ENCODE measurements around the gene RTN4.

- TF ChIP-seq, protein P1, sequence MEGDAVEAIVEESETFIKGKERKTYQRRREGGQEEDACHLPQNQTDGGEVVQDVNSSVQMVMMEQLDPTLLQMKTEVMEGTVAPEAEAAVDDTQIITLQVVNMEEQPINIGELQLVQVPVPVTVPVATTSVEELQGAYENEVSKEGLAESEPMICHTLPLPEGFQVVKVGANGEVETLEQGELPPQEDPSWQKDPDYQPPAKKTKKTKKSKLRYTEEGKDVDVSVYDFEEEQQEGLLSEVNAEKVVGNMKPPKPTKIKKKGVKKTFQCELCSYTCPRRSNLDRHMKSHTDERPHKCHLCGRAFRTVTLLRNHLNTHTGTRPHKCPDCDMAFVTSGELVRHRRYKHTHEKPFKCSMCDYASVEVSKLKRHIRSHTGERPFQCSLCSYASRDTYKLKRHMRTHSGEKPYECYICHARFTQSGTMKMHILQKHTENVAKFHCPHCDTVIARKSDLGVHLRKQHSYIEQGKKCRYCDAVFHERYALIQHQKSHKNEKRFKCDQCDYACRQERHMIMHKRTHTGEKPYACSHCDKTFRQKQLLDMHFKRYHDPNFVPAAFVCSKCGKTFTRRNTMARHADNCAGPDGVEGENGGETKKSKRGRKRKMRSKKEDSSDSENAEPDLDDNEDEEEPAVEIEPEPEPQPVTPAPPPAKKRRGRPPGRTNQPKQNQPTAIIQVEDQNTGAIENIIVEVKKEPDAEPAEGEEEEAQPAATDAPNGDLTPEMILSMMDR (IDR thresholded peaks at IDR 0.05; ENCODE audit: low read depth, low read length): no peak
- TF ChIP-seq EZH2phosphoT487 (IDR thresholded peaks at IDR 0.05; ENCODE audit: low read depth): no peak
Observed at GRCh38 chr2:55025082-55025481, 25.2 kb downstream of the RTN4 start.

Data from OCI-LY3 (cell line).